Activated T-cell treated with anti-CD3 and anti-CD28 coated beads, Interleukin-2, amount 50 U/mL, for 1 hour (primary cell): Measurements from ENCODE around the gene KRTAP17-1.
A peak's percentile ranks its signal among the peaks of the same experiment; 100 is the strongest.

Experiments used
- DNase-seq: peaks from one replicate; pipeline ENCODE4 v3.0.0-alpha.2; 2020

The KRTAP17-1 gene

GRCh38 chr17:41332239-41332638 lies 16.7 kb upstream of the KRTAP17-1 start:
- DNase-seq, result no peak

- no peak for DNase-seq
Observed at GRCh38 chr17:41331606-41332005, 16.1 kb upstream of the KRTAP17-1 start.

GRCh38 chr17:41329279-41329948 lies 13.9 kb upstream of the KRTAP17-1 start:
- DNase-seq, result no peak

- no peak for DNase-seq
Observed at GRCh38 chr17:41328207-41328606, 12.7 kb upstream of the KRTAP17-1 start.

GRCh38 chr17:41327411-41328120 lies 12.1 kb upstream of the KRTAP17-1 start:
- DNase-seq, result no peak

- no peak for DNase-seq
Observed at GRCh38 chr17:41326173-41327145, 10.9 kb upstream of the KRTAP17-1 start.

- DNase-seq, result no peak
Observed at GRCh38 chr17:41325611-41326010, 10.1 kb upstream of the KRTAP17-1 start.

GRCh38 chr17:41325126-41325525 lies 9.6 kb upstream of the KRTAP17-1 start:
- no peak for DNase-seq

GRCh38 chr17:41324180-41325075 lies 8.9 kb upstream of the KRTAP17-1 start:
- DNase-seq, result no peak

GRCh38 chr17:41322903-41323895 lies 7.7 kb upstream of the KRTAP17-1 start:
- no peak for DNase-seq

GRCh38 chr17:41322094-41322902 lies 6.8 kb upstream of the KRTAP17-1 start:
- no peak for DNase-seq

GRCh38 chr17:41318231-41318630 lies 2.7 kb upstream of the KRTAP17-1 start:
- DNase-seq, result no peak

GRCh38 chr17:41315814-41316445 lies 420 bp upstream of the KRTAP17-1 start:
- no peak for DNase-seq

- DNase-seq, result no peak
Observed at GRCh38 chr17:41311111-41311510, 4.4 kb downstream of the KRTAP17-1 start.

GRCh38 chr17:41308918-41309359 lies 6.6 kb downstream of the KRTAP17-1 start, which contains the start of gene KRTAP16-1:
Gene KRTAP16-1 (minus strand): TSS chr17:41309309. CDS start chr17:41309253, 56 bp downstream.
- DNase-seq, result peak; percentile 66

- DNase-seq, result peak; percentile 76
Observed at GRCh38 chr17:41308251-41308917, 7.1 kb downstream of the KRTAP17-1 start.

GRCh38 chr17:41307647-41308046 lies 7.9 kb downstream of the KRTAP17-1 start:
- no peak for DNase-seq

- no peak for DNase-seq
Observed at GRCh38 chr17:41304091-41304490, 11.4 kb downstream of the KRTAP17-1 start.

- no peak for DNase-seq
Observed at GRCh38 chr17:41302981-41303380, 12.5 kb downstream of the KRTAP17-1 start.
